SH-SY5Y (cell line): ENCODE measurements around the gene LRRC59.

Experiments used
- GATA2 ChIP-seq: IDR thresholded peaks from 2 replicates; pipeline ENCODE4 v1.6.1; 2011; ENCODE audit warnings: mild to moderate bottlenecking, low read depth, low read length
- GATA3 ChIP-seq: IDR thresholded peaks from 2 replicates; pipeline ENCODE4 v1.6.1; 2011; ENCODE audit warnings: low read depth, mild to moderate bottlenecking, low read length, moderate library complexity

- TF ChIP-seq GATA2: no peak
- TF ChIP-seq GATA3: no peak
These were observed 8.6 kb downstream of the LRRC59 start for GRCh38 chr17:50388728-50389127.
